ENCODE measurements around the gene DNAJB12. TPM values are rescaled to one million over a fixed set of nuclear protein-coding genes. Genes with fewer than 3 reads are reported as not detected.
"Not testable (repeated sequence)": the region's sequence is repeated elsewhere in the genome, so short reads cannot be mapped to it uniquely, and the experiment has no call there.

The DNAJB12 gene
- polyA plus RNA-seq, 1 donor, result 24.3 TPM

DNA sequence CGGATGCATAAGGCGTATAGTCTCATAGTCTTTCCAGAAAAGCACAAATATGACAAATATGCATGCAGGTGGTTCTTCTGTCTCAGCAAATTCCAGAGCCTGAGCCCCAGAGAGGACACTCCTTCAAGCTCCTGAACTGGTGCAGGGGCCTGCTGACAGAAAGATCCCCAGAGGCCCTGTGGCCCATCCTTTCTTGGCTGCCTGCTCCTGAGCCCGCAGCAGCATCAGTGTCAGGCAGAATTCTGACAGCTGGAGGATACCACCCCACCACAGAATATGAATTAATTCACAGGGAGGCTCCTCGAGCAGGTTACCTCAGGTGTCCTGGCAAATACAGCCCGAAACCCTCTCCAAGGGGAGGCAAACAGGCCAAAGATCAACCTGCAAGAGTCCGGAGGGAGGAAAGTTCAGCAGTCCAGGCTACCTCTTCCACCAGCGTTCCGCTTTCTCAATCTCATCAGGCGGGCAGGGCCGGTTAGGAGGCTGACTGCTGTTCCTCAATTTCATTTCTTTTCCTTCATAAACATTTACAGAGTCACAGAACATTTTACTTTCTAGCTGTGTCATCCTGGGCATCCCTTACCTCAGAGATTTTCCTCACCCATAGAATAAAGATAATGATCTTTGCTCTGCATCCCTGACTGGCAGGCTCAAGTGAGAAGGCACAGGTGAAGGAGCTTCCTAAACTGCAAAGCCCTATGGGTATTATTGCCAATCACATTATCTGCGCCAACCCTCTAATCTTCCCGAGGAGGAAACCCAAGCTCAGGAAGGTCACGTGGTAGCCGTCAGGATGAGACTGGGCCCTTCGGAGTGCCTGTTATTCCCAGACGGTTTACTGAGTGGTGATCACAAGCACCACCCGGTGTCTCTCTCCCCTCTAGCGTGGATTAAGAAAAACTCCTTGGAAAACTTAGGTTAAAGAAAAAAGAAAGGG, 1.4 kb downstream of the DNAJB12 start:
- DNase-seq, result no peak

DNA sequence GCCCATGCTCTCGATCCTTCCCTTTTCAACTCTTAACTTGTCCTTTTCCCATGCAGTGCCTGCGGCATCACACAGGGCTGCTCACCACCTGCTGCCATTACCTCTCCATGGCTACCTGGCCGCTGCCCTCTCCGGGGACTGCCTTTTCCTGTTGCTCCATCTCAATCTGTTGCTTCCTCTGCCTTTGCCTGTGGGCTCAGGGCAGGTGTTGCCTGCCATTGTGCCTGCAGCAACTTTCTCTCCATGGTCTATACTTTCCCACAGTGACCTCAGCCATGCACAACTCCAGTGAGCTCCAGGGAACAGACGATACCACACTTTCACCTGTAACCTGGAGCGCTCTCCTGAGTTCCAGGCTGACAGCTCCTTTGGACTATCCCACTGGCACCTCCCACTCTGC, 3.2 kb downstream of the DNAJB12 start:
- no peak for DNase-seq

DNA sequence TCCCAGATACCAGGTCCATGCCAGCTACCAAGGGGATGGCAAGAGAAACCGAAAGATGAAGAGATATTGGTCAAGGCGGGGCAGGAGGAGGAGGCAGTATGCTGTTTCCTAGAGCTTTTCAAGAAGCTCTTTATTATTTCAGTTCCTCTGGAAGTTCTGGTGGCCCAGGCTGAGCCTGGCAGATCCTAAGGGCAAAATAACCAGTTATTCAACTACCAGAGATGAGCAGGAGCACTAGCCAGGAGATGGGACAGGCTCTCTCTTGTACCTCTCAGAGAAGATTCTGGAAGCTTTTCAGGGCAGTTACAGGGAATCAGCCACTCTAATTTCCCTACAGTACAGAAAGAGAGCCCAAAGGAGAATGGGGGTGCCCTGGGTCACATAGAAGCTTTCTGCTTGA, 5.3 kb downstream of the DNAJB12 start:
- DNase-seq, result no peak

DNA sequence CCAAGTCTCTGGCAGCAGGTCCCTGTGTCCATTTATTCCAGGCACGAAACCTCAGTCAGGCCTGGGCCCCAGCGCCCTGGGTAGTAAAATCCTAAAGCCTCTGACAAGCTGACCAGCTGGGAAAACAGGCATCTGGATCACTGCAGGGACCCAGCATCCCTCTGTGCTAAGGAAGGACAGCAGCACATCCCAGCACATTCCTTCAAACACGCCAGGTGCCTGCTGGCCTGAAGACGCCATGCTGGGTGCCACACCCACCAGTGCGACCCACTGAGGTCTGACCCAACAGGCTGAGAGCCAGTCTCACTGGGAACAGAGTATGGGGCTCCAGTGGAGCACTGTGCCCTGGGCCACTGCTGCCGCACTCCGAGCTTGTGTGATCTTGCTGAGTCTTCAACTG, 6.4 kb downstream of the DNAJB12 start:
- no peak for DNase-seq

DNA sequence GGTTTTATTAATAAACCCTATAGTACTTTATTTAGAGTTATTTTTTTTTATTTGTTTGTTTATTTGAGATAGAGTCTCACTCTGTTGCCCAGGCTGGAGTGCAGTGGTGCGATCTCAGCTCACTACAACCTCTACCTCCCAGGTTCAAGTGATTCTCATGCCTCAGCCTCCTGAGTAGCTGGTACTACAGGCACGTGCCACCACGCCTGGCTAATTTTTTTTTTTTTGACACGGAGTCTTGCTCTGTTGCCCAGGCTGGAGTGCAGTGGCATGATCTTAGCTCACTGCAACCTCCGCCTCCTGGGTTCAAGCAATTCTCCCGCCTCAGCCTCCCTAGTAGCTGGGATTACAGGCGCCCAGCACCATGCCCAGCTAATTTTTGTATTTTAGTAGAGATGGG, 8.6 kb downstream of the DNAJB12 start:
- not testable (repeated sequence) for DNase-seq

DNA sequence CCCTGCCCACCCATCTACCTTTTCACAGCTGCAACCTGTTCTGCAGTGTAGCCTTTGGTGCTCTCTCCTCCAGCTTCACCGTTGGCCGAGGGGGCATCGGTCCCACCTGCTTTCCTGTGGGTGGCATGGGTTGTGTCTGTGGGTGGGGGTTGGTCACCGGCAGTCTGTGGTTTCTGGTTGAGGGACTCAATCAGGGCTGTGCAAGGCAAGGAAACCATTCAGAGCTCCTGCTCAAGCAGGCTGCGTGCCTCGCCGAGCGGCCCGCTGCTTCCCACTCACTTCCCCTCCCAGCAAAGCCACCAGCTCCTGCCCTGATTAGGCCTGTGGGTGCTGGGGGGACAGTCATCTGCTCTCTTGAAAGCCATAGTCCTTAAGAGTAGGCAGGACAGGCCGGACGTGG, 9.8 kb downstream of the DNAJB12 start:
- no peak for DNase-seq

DNA sequence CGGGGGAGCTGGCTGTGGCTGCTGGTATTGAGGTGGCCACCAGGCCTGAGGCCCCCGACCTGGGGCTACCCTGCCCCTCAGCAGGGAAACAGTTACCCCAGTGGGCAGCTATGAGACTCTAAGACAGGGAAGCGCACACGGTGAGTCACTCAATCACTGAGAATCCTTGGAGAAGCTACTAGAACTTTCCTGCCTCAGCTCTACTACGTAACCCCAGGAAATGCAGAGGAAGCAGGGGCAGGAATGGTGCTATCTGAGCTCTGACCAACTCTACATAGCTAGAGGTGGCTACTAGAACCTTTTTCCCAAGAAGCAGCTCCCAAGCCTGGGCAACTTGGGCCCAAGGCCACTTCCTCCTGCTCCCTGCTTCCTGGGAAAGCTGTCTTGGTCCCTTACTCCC, 11.8 kb downstream of the DNAJB12 start:
- DNase-seq, result no peak

DNA sequence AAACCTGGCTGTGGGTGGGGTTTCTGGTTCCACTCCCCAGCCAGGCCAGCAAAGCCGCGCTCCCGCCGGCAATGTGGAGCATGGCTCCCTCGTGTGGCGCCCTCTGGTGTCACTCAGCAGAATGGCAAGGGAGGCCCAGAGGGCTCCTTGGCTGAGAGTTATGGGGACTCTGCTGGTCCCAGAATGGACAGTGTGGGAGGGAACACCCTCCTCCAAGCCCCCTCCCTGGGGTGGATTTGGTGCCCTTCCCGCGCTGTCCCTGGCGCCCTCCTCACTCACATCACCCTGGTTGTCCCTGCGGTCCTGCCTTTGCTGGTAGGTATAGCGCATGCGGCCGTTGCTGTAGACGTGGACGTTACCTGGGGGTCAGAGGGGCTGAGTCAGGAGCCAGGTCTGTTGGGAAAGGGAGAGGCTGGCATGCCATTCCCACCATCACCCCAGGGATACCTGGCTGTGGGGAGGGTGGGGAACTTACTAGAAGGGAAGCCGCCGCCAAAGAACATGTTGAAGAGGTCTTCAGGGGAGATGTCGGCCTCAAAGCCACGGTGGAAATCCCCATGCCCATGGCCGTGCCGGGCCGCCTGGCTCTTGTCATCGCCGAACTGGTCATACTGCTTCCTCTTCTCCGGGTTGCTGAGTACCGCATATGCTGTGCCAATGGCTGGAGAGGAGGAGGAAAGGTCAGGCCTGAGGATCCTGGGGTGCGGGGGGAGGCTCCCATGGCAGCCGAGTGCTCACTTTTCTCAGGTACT, 14.0 kb downstream of the DNAJB12 start:
- no peak for DNase-seq

DNA sequence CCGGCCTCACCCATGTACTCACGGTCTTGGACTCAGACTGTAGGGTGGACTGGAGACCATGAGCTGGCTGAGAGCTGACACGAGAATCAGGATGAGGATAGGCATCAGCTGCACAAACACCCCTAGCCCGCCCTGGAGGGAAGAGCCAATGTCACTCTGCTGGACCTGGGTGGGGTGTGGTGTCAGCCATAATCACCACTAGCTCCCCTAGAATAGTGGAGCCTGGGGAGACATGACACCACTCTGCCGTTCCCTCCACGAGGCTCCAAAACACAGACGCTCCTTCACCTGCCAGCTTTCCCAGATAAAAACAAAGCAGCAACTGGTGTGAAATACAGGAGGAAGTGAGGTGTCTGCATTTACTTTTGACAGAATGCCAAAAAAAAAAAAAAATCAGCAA, 16.5 kb downstream of the DNAJB12 start:
- DNase-seq, result no peak

DNA sequence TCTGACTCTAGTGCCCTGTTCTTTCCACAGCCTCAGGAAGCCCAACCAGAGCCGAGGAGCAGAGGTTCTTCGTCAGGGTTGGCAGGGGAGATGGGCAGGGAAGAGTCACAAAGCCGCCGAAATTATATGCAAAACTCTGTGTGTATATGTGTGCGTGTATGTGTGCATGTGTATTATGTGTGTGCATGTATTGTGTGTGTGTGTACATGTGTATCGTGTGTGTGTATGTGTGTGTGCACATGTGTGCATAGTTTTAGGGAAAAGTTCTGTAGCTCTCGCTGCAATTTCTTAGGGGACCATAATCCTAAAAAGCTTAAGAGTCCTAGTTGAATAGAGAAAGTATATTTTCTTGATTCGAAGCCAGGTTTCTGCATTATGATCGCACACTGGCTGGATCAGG, 17.0 kb downstream of the DNAJB12 start:
- no peak for DNase-seq

DNA sequence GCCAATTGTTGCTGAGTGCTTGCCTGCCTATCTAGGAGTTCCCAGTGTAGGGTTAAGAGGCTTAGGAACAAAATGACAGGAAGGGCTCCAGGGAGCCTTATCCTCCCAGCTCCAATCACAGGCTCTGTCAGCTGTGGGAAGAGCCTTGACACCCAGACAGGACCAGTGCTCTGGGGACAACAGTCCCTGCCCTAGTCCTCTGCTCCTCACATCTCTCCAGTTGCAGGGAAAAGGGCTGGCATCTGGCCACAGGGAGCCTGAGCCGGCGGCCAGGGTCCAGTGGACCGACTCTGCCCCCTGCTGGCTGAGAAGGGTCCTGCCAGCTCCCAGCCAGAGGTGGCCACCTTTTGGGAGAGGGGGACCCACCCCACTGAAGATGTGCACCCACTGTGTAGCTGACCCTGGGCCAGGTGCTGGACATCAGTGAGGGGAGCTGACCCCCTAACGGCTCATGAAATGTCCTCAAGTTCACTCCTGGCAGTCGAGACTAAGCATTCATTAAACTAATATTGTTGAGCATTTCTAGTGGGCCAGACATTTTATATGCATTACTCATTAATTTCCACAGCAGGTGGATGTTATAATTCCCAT, 17.6 kb downstream of the DNAJB12 start:
- DNase-seq, result peak; percentile 81

DNA sequence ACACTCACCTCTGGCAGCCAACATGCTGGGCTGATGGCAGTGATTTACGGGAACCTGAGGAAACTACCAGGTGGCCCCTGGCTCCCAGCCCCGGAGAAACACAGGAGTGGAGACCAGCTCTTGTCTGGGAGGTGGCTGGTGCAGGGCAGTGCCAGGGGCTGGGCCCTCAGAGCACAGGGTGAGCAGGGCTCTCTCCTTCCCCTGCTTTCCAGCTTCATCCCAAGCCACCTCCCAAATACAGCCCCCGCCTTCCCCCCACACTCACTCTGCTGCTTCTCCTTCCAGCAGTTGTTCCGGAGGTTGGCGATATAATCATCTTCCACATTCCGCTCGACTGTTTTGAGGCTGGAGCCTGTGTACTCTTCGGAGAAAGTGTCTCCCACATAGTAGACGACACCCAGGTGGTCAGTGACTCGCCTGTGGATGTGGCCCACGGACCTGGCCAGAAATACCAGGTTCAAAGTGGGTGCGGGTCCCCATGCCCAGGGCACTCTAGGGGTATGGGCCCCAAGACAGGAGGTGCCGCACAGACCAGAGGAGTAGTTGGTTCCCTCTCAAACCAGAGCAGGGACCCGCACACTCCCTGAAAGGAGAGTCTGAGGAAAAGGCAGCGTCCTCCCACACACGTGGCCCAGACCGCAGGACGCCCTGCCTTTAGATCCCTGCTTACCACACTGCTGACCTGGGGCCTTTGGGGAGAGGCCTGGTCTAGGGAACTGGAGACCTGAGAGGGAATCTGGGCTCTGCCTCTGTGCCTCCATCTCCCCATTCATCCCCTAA, 18.3 kb downstream of the DNAJB12 start:
- DNase-seq, result no peak

DNA sequence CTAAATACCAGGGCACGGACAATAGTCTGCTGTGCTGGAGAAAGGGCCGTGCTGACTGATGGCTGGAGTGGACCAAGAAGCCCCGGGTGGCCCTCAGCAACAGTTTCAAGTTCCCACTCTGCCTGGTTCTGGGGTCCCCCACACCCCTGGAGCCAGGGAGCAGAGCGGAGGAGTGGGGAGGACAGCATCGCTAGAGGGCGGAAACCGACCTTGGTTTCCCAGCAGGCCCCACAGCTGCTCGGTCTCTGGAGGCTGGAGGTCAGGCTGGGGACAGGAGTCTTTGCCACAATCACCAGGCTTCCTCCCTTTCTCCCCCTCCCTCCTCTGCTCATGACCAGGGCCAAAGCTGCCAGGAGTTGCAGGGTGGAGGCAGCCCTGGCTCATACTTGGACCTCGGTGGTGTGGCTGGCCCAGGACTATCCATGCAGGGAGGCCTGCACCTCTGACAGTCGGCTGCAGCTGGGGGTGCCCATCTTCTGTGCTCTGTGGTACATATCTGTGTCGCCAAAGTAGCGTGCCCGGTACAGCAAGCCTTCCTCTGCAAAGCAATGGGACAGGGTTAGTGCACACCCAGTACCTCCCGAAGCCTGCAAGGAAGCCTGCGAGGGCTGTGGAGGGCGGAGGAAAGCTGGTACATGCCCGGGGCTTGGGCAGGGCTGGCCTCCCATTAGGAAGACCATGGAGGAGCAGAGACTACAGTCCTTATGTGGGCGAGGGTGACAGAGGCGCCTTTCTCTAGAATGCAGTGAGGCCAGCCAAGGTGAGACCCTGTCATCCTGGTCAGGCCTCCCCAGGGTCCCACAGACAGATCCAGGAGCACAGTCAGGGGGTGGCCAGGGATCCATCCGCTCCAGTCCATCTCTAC, 19.1 kb downstream of the DNAJB12 start:
- no peak for DNase-seq

DNA sequence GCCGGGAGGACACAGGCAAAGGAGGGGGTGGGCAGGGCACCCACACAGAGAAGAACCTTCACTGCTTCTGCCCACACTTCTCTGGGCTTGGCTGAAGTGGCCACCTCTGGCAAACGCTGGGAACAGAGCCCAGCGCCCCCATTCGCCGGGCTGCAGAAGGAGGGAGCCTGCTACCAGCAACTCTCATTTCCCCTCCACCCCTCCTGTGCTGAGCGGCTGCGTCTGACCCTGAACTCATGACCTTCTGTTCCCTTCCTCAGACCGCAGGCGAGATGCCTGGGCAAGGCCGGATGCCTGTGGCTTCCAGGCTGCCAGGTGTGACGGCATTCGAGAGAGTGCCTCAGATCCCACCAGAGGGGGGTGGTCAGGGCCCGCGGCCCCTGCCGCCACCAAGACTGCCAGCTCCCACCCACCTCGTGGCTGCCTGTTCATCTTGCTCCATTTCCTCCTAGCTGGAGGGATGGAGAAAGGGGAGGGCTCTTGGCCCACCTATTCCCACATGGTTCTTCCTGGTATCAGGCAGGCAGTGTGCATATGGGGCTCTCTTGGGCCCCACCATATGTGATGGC, 19.8 kb downstream of the DNAJB12 start:
- no peak for DNase-seq

DNA sequence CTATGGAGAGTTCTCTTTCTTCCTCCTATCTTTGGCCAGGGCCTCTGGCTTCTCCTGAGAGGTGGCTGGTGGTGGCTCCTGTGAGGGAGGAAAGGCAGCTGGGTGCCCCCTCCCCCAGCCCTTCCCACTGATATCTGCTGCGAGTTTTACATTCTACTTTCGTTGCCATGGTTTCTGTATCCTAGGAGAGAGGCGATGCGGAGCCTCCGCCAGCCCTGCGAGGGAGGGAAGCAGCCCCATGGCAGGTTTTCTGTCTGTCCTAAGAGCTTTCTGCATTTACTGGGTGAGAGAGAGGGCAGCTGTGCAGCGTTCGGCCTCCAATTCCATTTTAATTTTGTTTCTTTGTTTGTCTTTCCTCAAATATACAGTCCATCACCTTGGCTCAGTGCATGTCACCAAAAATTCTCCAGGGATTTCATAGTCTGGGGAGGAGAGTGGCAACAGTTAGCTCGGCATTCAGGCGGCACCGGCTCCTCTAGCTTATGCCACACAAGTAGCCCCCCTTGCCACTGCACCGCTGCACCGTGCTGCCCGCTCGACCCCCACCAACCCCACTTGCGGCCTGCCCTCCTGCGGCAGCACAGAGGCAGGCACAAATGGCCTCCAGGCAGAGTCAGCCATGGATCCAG, 20.4 kb downstream of the DNAJB12 start:
- no peak for DNase-seq

DNA sequence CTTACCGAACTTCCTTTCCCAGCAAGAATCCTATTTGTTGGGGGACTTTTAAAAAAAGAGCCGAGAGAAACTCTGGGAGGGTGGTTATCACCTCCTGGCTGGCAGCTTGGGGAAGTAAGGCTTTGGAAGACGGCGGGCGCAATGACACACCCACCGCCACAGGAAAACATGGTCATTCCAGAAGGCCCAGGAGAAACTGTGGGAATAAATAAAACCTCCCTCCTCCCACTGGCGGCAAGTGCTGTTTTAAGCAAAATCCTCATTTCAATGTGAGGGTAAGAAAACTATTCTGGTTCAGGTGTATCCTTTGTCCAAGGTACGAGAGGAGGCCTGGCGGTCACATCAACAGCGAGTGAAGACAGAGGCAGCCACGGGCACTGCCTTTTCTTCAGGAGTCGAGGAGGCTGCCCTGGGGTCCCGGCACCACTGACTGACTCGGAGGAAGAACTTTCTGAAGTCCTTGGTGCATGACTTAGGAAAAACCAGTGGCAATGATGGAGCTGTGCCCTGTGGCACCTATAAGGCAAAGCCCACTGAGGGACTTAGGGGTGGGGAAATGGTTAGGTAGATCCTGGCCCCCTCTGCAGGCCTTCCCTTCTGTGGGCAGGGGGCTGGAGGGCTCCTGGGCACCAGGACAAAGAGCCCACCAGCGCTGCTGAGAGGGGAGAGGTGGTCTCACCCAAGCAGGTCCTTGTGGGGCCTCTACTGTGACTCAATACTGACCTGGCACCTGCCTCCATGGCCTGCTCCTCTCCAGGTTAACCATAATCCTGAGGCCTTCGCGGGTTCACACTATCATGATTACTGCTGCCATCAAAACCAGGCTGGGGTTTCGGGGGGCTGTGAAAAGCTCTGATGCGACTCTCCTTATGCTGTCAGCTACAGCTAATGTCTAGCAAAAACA, 21.4 kb downstream of the DNAJB12 start:
- no peak for DNase-seq

DNA sequence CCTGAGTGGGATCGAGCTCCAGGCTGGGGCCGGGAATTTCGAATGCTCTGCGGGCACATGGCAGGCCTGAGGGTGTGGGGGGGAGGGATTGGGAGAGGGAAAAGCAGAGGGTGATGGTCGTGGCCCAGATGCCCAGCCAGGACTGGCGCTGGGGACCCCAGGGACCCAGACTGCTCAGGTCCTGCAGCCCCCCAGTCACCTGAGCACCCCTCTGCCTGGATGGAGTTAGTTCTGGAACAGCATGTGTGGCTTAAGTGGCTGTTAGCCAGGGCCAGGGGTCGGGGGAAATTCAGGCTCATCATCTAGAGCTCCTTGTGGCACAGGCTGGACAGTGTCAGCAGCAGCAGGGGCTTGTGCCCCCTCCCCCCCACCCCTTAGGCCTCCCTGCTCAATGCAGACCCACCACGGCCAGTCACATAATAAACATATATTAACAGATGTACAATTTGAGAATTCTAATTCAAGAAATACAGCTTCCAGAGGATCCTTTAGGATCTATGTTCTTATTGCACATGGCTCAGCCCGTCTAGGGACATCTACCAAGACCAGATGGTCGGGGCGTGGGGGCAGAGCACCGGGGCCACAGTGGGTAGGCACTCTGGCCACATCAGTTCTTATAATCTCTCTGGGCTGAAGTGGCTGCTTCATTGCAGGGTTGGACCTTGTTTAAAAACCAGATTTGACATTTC, 22.2 kb downstream of the DNAJB12 start:
- DNase-seq, result no peak

DNA sequence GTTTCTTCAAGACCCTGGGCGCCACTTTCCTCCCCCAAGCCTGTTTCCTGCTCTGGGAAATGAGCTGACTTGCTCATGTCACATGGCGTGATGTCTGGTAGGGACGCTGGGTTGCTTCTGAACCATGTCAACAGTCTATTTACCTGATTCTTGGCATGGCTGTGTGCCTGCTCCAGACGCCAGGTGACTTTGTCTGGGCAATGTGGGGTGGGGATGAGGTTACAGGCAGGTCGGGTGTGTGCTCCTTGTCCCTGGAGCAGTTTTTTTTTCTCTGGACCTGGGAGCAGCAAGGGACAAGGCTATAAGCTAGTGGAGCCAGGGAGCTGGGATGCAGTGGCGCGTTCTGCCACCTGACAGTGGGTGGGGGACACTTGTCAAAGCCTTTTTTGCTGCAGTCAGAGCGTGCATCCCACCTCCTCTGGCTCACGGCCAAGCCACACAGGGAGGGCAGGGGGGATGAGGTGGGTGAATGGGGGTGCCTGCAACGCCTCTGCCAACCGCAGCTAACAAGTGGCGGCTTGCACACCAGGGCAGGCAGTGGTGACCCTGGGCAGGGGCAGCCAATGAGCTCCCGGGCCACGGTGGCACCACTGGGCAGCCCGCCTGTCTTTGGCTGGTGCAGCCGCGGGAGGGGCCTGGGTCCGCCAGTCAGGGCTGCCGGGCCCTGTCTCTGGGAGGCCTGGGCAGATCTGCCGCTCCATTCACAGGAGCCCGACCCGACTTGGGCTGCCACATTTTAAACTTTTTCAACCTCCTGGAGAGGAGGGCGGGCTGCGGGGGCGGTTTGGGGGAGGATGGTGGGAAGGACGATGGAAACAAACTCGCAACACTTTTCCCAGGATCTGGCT, 22.9 kb downstream of the DNAJB12 start:
- no peak for DNase-seq

All from hindlimb muscle (tissue), 1 donor.